Ovary (tissue), 3 donors: Measurements from ENCODE around the gene TSHZ3.

Experiments used
- EP300 ChIP-seq: sonication (generic); formaldehyde crosslinking; IDR thresholded peaks from one replicate; pipeline ENCODE4 v1.6.1; 2017; ENCODE audit warnings: antibody characterized with exemption
- POLR2A ChIP-seq: fragments of 450-650 bp; IDR thresholded peaks from one replicate; pipeline ENCODE4 v1.6.1; 2017; ENCODE audit warnings: antibody characterized with exemption, mild to moderate bottlenecking, moderate library complexity
- TF ChIP-seq, protein P1 (sequence below), 3 donors: fragments of 450-650 bp in 2 of 3; fragments of 200-600 bp in 1 of 3; IDR thresholded peaks; one replicate each; pipeline versions ENCODE4 v1.5.1 to v1.8.0; 2016 to 2022; ENCODE audit warnings: antibody characterized with exemption in 3 of 3, mild to moderate bottlenecking in 1 of 3
- donor health status: DM: no; HTN: no; CAD: no.

DNA sequence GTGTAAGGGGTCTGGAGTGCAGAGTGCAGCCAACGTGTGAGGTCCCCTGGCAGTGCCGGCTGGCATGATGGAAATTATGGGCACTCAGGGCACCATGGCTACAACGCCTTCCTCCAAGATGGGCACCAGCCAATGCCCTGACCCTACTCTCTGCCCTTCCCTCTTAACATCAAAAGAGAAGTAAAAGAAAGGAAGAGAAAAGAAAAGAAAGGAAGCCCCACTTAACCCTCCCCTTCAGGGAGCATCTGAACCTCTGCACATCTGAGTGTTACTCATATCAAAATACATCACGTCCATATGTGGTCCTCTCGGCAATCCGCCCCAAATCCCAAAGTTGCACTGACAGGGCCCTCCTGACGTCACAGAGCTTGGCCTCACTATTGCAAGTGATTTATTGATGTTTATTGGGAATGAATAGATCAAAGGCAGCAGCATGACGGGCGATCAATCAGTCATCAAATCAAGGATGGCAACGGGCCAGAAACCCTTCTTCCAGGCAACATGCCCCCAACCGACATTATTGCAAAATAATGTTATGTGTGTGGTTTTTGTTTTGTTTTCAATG is 1.3 kb downstream of the TSHZ3 start:
- TF ChIP-seq, protein P1, sequence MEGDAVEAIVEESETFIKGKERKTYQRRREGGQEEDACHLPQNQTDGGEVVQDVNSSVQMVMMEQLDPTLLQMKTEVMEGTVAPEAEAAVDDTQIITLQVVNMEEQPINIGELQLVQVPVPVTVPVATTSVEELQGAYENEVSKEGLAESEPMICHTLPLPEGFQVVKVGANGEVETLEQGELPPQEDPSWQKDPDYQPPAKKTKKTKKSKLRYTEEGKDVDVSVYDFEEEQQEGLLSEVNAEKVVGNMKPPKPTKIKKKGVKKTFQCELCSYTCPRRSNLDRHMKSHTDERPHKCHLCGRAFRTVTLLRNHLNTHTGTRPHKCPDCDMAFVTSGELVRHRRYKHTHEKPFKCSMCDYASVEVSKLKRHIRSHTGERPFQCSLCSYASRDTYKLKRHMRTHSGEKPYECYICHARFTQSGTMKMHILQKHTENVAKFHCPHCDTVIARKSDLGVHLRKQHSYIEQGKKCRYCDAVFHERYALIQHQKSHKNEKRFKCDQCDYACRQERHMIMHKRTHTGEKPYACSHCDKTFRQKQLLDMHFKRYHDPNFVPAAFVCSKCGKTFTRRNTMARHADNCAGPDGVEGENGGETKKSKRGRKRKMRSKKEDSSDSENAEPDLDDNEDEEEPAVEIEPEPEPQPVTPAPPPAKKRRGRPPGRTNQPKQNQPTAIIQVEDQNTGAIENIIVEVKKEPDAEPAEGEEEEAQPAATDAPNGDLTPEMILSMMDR (IDR thresholded peaks at IDR 0.05), result no peak
- TF ChIP-seq EP300 (no peak), POLR2A (no peak)
